HG03520 (cell line): ENCODE measurements around the gene SV2A.
"Not testable (repeated sequence)": the region's sequence is repeated elsewhere in the genome, so short reads cannot be mapped to it uniquely, and the experiment has no call there.

Experiments used
- ATAC-seq: cut with Tn5 transposase; IDR thresholded peaks from one replicate; pipeline ENCODE4 v1.9.1; 2021; ENCODE audit warnings: mild to moderate bottlenecking, moderate library complexity; ENCODE audit not compliant: unreplicated experiment

The SV2A gene

GRCh38 chr1:149917571-149918144 is at the start of gene SV2A:
Gene SV2A (minus strand): TSS chr1:149917844. CDS start chr1:149913840, 4,004 bp downstream.
- ATAC-seq, result no peak

GRCh38 chr1:149967041-149967440 is 49.4 kb upstream of the SV2A start:
- ATAC-seq, result no peak

- ATAC-seq, result no peak
Measured at GRCh38 chr1:149966405-149966804, 48.8 kb upstream of the SV2A start.

DNA sequence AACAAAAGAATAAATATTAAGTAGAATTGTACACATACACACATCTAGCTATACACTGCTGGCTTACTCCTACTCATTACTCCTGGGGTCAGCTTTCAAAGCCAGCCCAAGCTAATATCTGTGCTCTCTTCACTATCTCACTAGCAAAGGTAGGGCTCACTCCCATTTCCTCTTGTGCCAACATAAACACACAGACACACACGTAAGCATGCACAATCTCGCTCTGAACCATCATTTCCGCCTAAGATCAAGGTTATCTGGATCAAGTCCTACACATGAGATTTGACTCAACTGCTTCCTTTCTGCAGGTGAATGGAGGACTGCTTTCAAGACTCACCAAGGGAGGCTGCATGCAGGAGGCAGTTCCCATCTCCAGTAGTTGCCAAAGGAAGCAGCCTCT is 47.8 kb upstream of the SV2A start:
- no peak for ATAC-seq

- no peak for ATAC-seq
Measured at GRCh38 chr1:149963358-149963757, 45.7 kb upstream of the SV2A start.

DNA sequence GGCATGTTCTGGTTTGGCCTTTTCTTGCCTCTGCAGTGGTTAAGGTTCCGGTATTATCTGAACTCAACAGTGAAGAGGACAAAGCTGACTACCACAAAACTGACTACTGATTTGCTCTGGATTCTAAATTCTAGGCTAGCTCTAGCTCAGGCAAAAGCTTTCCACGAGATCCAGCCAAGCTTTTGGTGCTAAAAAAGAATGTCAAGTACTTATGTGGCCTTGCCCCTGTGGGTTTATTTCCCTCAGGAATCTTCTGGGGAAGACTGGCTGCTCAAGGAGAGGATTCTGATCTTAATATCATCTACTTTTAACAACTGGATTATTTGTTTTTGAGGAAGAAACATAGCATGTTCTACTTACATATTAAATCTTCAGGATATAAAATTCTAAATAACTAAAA is 45.1 kb upstream of the SV2A start:
- no peak for ATAC-seq

- ATAC-seq, result no peak
Measured at GRCh38 chr1:149962039-149962647, 44.5 kb upstream of the SV2A start.

- not testable (repeated sequence) for ATAC-seq
Measured at GRCh38 chr1:149957548-149957947, 39.9 kb upstream of the SV2A start.

DNA sequence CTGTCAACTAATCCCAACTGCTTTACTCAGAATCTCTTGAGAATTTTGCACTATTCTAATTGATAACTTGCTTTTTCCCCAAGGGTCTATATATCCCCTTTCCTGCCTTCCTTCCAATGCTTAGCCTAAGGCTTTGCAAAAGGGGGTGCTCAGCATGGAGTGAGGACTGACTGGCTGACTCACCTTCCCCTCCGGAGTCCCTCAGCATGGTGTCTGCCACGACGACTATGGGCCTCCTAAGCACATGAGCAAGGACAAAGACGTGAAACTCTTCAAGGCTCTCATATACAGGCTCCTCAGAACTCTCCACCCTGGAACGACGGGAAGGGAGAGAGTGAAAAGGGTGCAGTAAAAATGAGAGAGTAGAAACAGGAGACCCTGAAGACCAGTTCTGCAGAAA is 32.3 kb upstream of the SV2A start:
- ATAC-seq, result no peak

GRCh38 chr1:149945206-149945605 is 27.6 kb upstream of the SV2A start:
- no peak for ATAC-seq

GRCh38 chr1:149942885-149943284 is 25.2 kb upstream of the SV2A start:
- ATAC-seq, result no peak

DNA sequence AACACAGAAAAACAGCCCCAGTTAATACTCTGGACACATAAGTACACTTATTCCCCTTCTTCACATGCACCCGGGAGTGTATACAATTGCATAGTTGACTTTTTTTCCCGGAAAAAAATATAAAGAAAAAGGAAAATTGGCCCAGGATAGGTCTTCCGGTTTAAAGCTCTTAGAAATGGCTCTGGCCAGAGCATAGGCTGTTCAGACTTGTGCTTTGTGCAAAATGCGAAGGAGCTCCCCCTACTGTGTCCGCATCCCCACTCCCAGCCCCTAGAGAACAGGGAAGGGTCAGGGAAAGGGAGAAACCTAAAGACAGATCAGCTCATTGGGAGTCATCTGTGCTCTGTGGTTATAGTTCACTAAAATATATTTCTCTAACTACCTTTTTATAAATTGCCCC is 24.6 kb upstream of the SV2A start:
- no peak for ATAC-seq

- ATAC-seq, result no peak
Measured at GRCh38 chr1:149940427-149940826, 22.8 kb upstream of the SV2A start.

- not testable (repeated sequence) for ATAC-seq
Measured at GRCh38 chr1:149938668-149939003, 21.0 kb upstream of the SV2A start.

DNA sequence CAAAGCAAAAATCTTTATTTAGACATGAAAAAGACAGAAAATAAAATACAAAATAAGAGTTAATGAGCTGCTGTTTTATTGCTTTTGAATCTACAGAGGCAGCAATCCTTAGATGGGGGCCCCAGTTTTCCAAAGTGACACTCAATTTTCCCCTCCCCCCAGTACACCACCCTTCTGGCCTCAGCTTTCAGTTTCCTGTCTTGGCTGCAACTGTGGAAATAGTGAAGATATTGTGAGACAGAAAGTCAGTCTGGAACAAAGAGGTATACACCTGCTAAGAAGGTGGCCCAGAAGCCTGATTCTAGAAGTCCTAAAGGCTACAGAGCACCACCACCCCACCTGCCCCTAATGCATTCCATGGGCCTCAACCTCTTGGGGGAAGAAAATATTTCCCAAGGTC is 20.1 kb upstream of the SV2A start:
- ATAC-seq, result no peak

DNA sequence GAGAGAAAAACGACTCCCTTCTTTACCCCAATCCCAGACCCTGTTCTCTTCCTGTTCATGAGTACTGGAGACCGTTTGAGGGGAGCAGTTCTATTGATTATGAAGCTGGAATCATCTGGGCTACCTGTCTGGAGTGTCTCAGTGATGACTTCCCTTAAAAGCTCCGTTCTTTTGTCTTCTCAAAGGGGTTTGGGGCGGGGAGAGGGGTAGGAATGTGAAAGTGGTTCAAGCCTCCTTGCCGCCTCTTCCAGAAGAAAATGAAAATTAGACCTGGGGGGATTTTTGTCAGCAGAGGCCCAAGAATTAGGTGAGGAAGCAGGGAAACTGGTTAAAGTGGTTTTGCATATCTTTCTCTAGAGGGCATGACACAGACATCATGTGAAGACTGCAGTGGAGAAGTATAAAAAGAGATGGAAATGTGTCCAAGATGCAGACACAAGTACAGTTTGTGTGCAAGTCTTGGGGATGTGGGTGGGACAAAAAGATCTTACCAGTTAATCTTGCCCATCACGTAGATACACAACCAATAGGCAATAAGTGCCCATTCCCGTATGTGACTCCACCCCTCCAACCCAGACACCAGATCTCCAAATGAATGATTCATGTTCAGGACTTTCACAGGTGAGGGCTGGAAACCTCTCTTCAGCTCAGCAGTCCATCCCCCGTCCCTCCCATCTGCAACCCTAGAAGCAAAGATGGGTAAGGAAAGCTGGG is 19.5 kb upstream of the SV2A start:
- ATAC-seq, result no peak

- ATAC-seq, result no peak
Measured at GRCh38 chr1:149936170-149936991, 18.7 kb upstream of the SV2A start, which contains the start of gene MTMR11. Gene MTMR11 (minus strand): TSS chr1:149936879. CDS start chr1:149936647, 232 bp downstream.

DNA sequence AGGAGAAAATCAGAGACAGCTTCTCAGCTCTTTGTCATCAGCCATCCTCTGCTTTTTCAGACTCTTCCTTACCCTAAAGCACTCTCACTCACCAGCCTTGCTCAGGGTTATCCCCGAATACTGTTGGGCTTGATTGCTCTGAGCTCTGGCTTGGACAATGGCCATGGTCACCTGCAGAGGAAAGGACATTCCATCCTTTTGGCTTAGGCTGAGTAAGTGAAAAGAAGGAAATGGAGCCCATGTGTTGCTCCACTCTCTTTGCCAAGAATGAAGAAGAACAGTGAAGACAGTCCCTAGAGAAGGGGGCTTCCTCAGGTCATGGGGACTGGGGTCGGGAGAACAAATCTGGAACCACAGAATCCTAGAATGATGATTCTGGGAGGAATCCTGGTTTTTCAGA is 16.7 kb upstream of the SV2A start:
- ATAC-seq, result no peak

- ATAC-seq, result no peak
Measured at GRCh38 chr1:149933208-149933607, 15.6 kb upstream of the SV2A start.

GRCh38 chr1:149932474-149932873 is 14.8 kb upstream of the SV2A start:
- ATAC-seq, result no peak

- ATAC-seq, result no peak
Measured at GRCh38 chr1:149931212-149931790, 13.7 kb upstream of the SV2A start.
